Central memory CD8-positive, alpha-beta T cell (primary cell): ENCODE measurements around the gene L3MBTL1.

Experiments used
- ATAC-seq: fragments of 150-1000 bp; cut with Tn5 transposase; replicated peaks from 2 replicates; pipeline ENCODE4 v1.10.0; 2022; ENCODE audit warnings: mild to moderate bottlenecking, moderate FRiP score, moderate number of reproducible peaks; ENCODE audit not compliant: poor library complexity, severe bottlenecking; ENCODE audit errors: extremely low read depth
- DNase-seq, 2 donors: peaks; one replicate each; pipeline ENCODE4 v3.0.0; 2021; ENCODE audit warnings: low spot score in 2 of 2
- H3K27ac Mint-ChIP-seq: one replicate; pipeline ENCODE4 v1.8.0; 2022; ENCODE audit warnings: low read depth, mild to moderate bottlenecking, moderate library complexity, mixed read lengths
- H3K27me3 Mint-ChIP-seq: one replicate; pipeline ENCODE4 v1.8.0; 2022; ENCODE audit warnings: mixed read lengths
- H3K36me3 Mint-ChIP-seq: one replicate; pipeline ENCODE4 v1.8.0; 2022; ENCODE audit warnings: mild to moderate bottlenecking, moderate library complexity, mixed read lengths; ENCODE audit not compliant: insufficient read depth
- H3K4me1 Mint-ChIP-seq: one replicate; pipeline ENCODE4 v1.8.0; 2022; ENCODE audit warnings: mixed read lengths
- H3K4me3 Mint-ChIP-seq: one replicate; pipeline ENCODE4 v1.8.0; 2022; ENCODE audit warnings: mild to moderate bottlenecking, moderate library complexity, mixed read lengths
- H3K9me3 Mint-ChIP-seq: one replicate; pipeline ENCODE4 v1.8.0; 2022; ENCODE audit warnings: mixed read lengths

L3MBTL1 gene

DNA sequence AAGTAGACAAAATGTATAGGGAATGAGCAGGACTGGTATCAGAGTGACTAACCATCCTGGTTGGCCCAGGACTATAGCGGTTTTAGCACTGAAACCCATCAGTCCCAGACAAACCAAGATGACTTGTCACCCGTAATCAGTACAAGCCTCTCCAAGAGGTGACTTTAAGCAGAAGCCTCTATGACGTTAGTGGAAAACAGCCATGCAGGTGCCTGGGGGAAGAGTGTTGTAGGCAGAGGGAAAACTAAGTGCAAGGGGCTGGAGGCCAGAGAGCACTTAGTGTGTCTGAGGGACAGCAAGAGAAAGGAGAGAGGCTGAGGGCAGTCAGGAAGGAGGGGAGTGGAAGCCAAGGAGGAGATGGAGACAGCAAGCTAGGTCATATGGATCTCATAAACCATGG lies 53.5 kb downstream of the L3MBTL1 start:
- Mint-ChIP-seq H3K4me3 (no peak overlapping the region), H3K27me3 (no peaks in the 10 kb centered on the region), H3K9me3 (no peaks in the 10 kb centered on the region), H3K36me3 (no peaks in the 10 kb centered on the region), H3K4me1 (no peaks in the 10 kb centered on the region), H3K27ac (no peak overlapping the region)
- ATAC-seq (no peak), DNase-seq (no peak)

DNA sequence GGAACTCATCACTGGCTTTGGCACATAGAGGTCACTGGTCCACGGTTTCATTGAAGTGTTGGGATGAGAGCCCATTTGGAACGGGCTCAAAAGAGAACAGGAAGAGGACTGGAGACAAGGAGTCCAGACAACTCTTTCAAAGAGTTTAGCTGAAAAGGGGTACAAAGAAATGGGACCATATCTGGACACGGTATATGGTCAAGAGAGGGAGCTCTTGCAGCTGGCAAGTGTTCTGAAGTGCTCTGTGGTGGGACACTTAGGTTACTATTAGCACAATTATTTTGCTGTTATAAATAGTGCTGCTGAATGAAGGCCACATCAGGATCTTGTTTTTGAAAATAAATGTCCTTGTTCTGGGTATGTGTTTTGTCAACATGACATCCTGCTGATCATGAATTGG lies 55.9 kb downstream of the L3MBTL1 start:
- DNase-seq, result no peak
- no peaks in the 10 kb centered on the region for H3K27me3 Mint-ChIP-seq
- no peaks in the 10 kb centered on the region for H3K36me3 Mint-ChIP-seq
- ATAC-seq, result no peak
- no peaks in the 10 kb centered on the region for H3K4me1 Mint-ChIP-seq
- no peaks in the 10 kb centered on the region for H3K9me3 Mint-ChIP-seq
- no peak overlapping the region for H3K4me3 Mint-ChIP-seq
- no peak overlapping the region for H3K27ac Mint-ChIP-seq

DNA sequence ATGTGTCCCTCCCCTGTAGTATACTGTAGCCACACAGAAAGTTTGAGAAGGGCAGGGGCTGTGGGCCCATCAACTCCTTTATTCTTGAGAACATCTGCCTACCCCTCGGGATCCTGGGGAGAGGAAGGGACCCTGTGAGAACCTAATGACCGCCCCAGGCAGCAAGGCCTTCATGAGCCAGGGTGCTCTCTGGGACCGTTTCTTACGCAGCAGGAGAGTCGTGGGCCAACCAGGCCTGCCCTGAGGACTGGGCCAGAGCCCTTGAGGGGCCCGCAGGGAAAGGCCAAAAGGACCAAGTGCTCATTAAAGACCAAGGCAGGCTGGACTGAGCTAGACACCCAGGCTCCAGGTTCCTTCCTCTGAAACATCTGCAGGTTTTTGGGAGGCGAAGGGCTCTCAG lies 56.5 kb downstream of the L3MBTL1 start:
- no peak for DNase-seq
- no peaks in the 10 kb centered on the region for H3K27me3 Mint-ChIP-seq
- H3K4me3 Mint-ChIP-seq, result no peak overlapping the region
- H3K9me3 Mint-ChIP-seq, result no peaks in the 10 kb centered on the region
- H3K4me1 Mint-ChIP-seq, result no peaks in the 10 kb centered on the region
- H3K27ac Mint-ChIP-seq, result no peak overlapping the region
- ATAC-seq, result no peak
- H3K36me3 Mint-ChIP-seq, result no peaks in the 10 kb centered on the region

DNA sequence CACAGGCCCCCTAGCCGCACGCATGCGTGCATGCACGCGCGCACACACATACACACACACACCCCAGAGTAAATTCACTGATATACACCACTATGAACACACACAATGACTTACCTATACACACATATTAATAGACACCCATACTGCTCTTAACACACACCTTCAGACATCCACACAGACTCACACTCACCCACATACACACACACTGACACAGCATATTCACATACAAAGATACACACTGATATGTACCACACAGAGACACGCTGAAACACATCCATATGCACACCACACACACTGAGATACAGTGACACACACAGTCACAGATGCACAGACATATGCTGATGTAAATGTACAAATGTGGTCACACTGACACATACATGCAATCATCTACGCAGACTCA lies 57.0 kb downstream of the L3MBTL1 start:
- Mint-ChIP-seq H3K4me3 (no peak overlapping the region), H3K27me3 (no peaks in the 10 kb centered on the region), H3K4me1 (no peaks in the 10 kb centered on the region), H3K9me3 (no peaks in the 10 kb centered on the region), H3K27ac (no peak overlapping the region), H3K36me3 (no peaks in the 10 kb centered on the region)
- no peak for ATAC-seq
- no peak for DNase-seq

DNA sequence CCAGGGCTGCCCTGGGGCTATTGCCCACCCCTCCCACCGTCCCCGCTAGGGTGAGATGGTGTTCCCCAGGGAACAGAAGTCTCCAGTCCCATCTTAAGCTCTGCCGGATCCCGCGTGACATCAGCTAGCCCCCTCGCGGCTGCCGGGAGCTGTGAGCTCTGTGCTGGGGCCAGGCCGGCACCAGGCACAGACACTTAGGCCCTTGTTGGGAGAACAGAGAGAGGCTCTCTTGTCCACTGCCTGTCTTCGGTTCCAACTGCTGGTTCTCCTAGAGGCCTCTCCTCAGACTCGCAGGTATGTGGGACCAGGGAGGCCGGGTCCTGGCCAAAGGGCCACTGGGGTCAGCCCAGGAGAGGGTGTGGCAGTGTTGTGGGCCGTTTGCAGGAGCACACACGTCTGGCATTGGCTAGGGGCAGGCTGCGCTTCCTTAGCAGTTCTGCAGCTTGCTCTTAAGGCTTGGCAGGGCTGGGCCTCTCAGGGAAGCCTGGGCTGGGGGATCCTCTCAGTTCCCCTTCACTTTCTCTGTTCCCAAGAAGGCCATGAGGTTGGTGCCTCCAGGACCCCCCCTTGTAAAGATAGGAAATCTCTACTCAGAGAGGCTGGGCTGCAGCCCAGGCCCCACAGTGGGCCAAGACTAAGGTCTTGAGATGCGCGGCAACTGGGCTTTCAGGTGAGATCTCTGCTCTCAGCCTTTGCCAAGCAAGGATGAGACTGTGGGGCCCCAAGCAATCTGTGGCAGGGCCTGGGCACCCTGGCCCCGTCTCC lies 57.7 kb downstream of the L3MBTL1 start:
- Mint-ChIP-seq H3K4me1 (no peaks in the 10 kb centered on the region), H3K4me3 (no peak overlapping the region), H3K27ac (no peak overlapping the region), H3K36me3 (no peaks in the 10 kb centered on the region), H3K27me3 (no peaks in the 10 kb centered on the region), H3K9me3 (no peaks in the 10 kb centered on the region)
- DNase-seq (no peak), ATAC-seq (no peak)

DNA sequence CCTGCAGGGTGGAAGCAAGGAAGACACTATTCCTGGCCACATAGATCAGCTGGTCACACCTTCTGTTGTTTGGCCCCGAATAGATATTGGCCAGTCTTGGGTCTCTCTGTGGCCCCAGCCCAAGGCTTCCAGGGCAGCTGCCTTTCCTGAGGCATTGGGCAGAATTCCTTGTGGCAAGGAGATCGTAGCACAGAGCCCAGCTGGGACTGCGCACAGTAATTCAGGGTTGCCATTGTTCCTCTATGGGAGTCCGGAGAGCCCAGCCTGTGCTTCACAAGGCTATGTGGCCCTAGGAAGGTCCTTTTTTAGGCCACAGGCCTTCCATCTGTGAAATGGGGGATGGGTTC lies 58.2 kb downstream of the L3MBTL1 start:
- DNase-seq (no peak), ATAC-seq (no peak)
- Mint-ChIP-seq H3K36me3 (no peaks in the 10 kb centered on the region), H3K4me3 (no peak overlapping the region), H3K27ac (no peak overlapping the region), H3K4me1 (no peaks in the 10 kb centered on the region), H3K9me3 (no peaks in the 10 kb centered on the region), H3K27me3 (no peaks in the 10 kb centered on the region)

DNA sequence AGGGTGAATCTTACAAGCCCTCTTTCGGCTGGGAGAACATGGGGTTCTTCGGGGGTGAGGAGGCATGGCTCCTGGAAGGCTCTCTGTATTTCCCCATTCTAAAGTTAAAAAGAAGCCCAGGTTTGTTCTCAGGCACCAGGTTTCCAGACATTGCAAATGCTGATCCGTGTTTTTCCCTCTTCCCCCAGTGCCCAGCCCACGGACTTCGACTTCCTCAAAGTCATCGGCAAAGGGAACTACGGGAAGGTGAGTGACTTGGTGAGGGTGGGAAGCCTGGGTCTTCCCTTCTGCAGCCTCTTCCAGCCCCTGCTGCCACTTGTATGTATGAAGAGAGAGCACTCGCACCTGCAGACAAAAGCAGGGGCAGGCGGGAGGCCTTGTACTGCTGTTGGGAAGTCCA lies 60.0 kb downstream of the L3MBTL1 start:
- Mint-ChIP-seq H3K4me3 (no peak overlapping the region), H3K27ac (no peak overlapping the region), H3K4me1 (no peaks in the 10 kb centered on the region), H3K36me3 (no peaks in the 10 kb centered on the region), H3K9me3 (no peaks in the 10 kb centered on the region), H3K27me3 (no peaks in the 10 kb centered on the region)
- ATAC-seq (no peak), DNase-seq (no peak)

DNA sequence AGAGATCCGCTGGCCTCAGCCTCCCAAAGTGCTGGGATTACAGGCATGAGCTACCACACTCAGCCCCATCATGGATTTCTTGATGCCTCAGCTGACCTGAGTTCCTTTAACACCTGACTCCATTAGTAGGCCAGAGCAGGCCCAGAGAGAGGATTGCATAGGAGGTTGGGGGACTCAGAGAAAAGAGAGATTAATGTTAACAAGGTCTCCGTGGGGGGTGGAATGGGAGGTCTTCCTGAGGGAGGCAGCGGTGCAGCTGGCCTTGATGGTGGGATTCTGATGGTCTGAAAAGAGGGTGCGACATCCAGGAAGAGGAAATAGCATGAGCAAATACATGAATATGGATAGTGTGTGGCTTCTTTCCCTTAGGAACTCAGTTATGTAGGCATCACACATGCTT lies 61.2 kb downstream of the L3MBTL1 start:
- ATAC-seq (no peak), DNase-seq (no peak)
- no peaks in the 10 kb centered on the region for H3K36me3 Mint-ChIP-seq
- no peaks in the 10 kb centered on the region for H3K4me1 Mint-ChIP-seq
- no peaks in the 10 kb centered on the region for H3K9me3 Mint-ChIP-seq
- no peak overlapping the region for H3K4me3 Mint-ChIP-seq
- H3K27me3 Mint-ChIP-seq, result no peaks in the 10 kb centered on the region
- H3K27ac Mint-ChIP-seq, result no peak overlapping the region

DNA sequence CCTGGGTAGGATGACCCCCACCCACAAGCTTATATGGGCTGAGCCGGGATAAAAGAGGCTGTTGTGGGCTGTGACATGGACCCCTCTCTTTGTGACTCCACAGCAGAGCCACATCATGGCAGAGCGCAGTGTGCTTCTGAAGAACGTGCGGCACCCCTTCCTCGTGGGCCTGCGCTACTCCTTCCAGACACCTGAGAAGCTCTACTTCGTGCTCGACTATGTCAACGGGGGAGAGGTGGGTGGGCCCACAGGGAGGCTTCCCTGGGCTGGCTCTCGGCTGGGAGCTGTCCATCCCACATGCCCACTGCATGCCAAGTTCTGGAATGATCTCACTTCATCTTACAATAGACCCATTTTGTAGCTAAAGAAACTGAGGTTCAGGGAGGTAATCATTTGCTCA lies 61.8 kb downstream of the L3MBTL1 start:
- ATAC-seq, result no peak
- Mint-ChIP-seq H3K4me3 (no peak overlapping the region), H3K9me3 (no peaks in the 10 kb centered on the region), H3K27me3 (no peaks in the 10 kb centered on the region), H3K27ac (no peak overlapping the region), H3K4me1 (no peaks in the 10 kb centered on the region), H3K36me3 (no peaks in the 10 kb centered on the region)
- DNase-seq, result no peak

DNA sequence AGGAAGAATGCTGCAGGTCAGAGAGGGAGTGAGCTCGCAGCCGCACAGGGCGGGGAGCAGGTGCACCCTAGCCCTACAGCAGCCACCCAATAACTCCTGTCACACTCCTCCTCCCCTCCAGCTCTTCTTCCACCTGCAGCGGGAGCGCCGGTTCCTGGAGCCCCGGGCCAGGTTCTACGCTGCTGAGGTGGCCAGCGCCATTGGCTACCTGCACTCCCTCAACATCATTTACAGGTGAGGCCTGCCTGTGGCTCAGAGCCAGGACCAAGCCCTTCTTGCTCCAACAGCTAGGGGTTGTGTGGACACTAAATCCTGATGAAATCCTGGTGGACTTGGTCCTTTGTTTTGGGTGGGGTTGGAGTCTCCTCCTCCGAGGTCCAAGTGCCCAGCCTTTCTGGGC lies 63.0 kb downstream of the L3MBTL1 start:
- Mint-ChIP-seq H3K4me1 (no peaks in the 10 kb centered on the region), H3K36me3 (no peaks in the 10 kb centered on the region)
- ATAC-seq, result no peak

DNA sequence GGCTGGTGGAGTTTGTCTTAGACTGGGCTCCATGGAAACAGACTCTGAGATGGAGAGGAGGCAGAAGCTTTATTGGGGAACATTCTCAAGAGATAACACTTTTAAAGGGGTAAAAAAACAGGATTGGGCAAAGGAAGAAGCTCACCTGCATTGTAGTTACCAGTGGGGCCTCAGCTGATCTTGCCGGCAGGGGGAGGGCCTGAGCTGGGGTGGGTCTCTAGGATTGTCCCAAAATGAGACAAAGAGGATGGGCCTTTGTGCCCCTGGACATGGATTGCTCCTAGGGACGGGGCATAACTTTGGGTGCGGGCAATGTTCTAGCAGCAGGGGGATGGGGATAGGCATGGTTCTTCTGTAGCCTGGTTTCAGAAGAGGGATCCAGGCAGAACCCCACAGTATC lies 63.8 kb downstream of the L3MBTL1 start:
- H3K27me3 Mint-ChIP-seq, result no peaks in the 10 kb centered on the region
- H3K4me1 Mint-ChIP-seq, result no peaks in the 10 kb centered on the region
- H3K36me3 Mint-ChIP-seq, result no peaks in the 10 kb centered on the region
- H3K27ac Mint-ChIP-seq, result no peak overlapping the region
- no peaks in the 10 kb centered on the region for H3K9me3 Mint-ChIP-seq
- no peak for DNase-seq
- no peak for ATAC-seq
- no peak overlapping the region for H3K4me3 Mint-ChIP-seq

More for the DNA sequence above, 63.0 kb downstream of the L3MBTL1 start:
- H3K27me3 Mint-ChIP-seq, result no peaks in the 10 kb centered on the region
- H3K9me3 Mint-ChIP-seq, result no peaks in the 10 kb centered on the region
- DNase-seq, result no peak
- H3K27ac Mint-ChIP-seq, result no peak overlapping the region
- no peak overlapping the region for H3K4me3 Mint-ChIP-seq

DNA sequence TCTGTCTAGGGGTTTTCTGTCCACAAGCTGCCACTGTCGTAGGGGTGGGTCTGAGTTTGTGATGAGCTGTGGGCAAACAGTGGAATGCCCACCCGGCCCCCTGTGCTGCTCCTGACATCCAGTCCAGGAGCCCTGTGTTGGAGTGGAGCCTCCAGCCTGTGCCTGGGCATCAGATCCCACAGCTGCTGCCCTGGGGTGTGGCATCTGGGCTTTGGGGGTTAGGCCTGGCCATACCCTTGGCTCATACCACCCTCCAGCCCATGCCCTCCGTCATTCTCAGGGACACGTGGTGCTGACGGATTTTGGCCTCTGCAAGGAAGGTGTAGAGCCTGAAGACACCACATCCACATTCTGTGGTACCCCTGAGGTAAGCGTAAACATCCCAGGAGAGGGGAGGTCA lies 64.3 kb downstream of the L3MBTL1 start:
- Mint-ChIP-seq H3K4me1 (no peaks in the 10 kb centered on the region), H3K9me3 (no peaks in the 10 kb centered on the region), H3K36me3 (no peaks in the 10 kb centered on the region), H3K4me3 (no peak overlapping the region), H3K27me3 (no peaks in the 10 kb centered on the region), H3K27ac (no peak overlapping the region)
- no peak for ATAC-seq
- no peak for DNase-seq

DNA sequence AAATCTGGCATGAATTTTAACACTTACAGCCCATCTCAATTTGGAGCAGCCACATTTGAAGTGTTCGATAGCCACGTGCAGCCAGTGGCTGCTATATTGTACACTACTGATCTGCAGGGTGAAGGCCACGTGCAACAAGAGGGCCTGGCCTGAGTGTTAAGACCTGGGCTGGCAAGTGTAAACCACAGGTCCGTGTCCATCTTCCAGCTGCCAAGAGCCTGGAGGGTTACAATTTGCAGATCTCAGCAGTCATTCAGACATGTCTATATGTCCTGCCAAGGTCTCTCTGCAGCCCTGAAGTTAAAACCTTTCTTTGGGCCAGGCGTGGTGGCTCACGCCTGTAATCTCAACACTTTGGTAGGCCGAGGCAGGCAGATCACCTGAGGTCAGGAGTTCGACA lies 65.4 kb downstream of the L3MBTL1 start:
- no peaks in the 10 kb centered on the region for H3K36me3 Mint-ChIP-seq
- no peaks in the 10 kb centered on the region for H3K27me3 Mint-ChIP-seq
- DNase-seq, result no peak
- H3K4me3 Mint-ChIP-seq, result no peak overlapping the region
- no peaks in the 10 kb centered on the region for H3K9me3 Mint-ChIP-seq
- H3K4me1 Mint-ChIP-seq, result no peaks in the 10 kb centered on the region
- H3K27ac Mint-ChIP-seq, result no peak overlapping the region
- no peak for ATAC-seq

DNA sequence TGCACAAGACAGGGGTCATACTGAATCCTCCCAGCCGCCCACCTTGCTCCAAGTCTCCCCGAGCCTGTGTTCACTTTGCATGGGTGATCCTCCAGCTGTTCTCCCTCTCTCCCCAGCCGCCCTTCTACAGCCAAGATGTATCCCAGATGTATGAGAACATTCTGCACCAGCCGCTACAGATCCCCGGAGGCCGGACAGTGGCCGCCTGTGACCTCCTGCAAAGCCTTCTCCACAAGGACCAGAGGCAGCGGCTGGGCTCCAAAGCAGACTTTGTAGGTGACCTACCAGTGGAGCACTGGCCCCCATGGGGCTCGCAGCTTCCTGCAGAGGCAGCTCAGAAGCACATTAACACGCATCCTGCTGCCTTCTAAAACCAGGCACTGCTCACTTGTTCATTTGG lies 68.6 kb downstream of the L3MBTL1 start:
- H3K4me1 Mint-ChIP-seq, result no peaks in the 10 kb centered on the region
- H3K4me3 Mint-ChIP-seq, result no peak overlapping the region
- no peaks in the 10 kb centered on the region for H3K36me3 Mint-ChIP-seq
- ATAC-seq, result no peak
- no peak for DNase-seq
- H3K9me3 Mint-ChIP-seq, result no peaks in the 10 kb centered on the region
- H3K27me3 Mint-ChIP-seq, result no peaks in the 10 kb centered on the region
- no peak overlapping the region for H3K27ac Mint-ChIP-seq
